HG03558 (cell line): ENCODE measurements around the gene TNS3.
"Not testable (repeated sequence)": the region's sequence is repeated elsewhere in the genome, so short reads cannot be mapped to it uniquely, and the experiment has no call there.

Experiments used
- ATAC-seq: cut with Tn5 transposase; IDR thresholded peaks from one replicate; pipeline ENCODE4 v1.9.1; 2021; ENCODE audit warnings: moderate number of reproducible peaks; ENCODE audit not compliant: unreplicated experiment; ENCODE audit errors: extremely low read depth

TNS3 gene

DNA sequence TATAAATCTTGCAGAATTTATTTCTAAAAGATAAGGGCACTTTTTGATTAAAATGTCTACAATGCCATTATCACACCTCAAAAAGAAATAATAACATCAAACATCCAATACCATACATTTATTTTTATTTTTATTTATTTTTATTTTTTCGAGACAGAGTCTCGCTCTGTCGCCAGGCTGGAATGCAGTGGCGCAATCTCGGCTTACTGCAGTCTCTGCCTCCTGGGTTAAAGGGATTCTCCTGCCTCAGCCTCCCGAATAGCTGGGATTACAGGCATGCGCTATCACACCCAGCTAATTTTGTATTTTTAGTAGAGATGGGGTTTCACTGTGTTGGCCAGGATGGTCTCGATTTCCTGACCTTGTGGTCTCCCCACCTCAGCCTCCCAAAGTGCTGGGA, 140.9 kb downstream of the TNS3 start:
- ATAC-seq: not testable (repeated sequence)

DNA sequence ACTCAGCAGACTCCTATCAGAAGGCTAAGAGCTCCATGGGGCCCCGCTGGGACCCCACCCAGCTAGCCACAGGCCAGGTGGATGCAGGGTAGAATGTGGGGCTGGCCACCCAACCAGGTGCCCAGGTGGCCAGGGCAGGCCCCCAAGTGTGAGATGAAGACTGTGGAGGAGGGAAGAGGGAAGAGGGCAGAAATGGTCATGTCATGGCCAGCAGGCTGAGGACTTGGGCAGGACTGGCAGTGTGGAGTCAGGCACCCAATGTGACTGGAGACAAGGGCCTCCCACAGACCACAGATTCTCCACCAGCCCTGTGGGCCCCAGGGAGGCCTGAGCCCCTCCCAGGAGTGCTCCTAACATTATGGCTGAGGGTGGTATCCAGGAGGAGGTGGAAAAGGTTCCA, 141.6 kb downstream of the TNS3 start:
- ATAC-seq: no peak

DNA sequence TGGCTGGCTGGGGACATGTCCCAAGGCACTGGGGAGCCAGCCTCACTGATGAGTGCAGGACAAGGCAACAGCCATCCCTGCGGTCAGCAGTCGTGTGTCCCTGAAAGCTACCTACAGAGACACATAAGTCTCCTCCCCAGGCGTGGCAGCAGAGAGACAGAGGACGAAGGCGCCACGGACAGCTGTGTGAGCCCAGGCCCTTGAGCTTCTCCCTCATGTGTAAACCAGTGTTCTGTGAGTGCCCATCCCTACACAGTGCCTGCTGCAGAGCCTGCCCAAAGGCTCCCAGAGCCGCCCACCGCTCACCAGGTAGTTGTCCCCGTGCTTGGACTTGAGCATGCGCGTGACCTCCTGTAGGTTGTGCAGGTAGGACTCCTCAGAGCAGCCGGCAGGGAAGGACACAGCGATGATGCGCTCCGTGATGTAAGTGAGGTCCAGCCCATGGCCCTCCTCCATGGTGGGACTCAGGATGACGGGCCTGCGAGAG, 142.7 kb downstream of the TNS3 start:
- no peak for ATAC-seq

DNA sequence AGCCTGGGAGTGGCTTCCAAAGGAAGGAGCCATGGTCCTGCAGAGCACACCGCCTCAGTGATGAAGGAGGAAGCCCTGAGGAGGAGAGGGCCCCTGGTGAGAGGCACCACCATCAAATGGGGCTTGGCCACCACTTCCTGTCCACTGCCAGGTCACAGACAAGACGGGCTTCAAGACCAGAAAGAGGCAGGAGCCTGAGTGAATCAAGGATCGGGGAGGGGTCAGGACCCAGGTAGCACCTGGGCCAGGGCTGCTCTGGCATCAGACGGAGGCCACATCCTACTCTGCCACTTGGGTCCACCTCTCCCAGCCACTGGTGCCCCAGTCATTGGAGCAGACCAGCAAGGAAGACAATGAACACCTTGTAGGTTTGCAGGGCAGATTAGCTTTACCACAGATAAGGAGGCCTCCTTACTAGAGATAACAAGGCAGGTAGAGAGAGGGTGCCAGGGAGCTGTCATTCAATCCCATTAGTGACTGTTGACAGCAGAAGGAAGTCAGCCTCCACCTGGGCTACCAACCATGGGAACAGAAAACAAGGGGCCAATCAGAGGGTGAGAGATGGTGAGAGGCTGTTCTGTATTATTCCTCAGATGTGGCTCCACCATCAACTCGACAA, 143.4 kb downstream of the TNS3 start:
- ATAC-seq: no peak

DNA sequence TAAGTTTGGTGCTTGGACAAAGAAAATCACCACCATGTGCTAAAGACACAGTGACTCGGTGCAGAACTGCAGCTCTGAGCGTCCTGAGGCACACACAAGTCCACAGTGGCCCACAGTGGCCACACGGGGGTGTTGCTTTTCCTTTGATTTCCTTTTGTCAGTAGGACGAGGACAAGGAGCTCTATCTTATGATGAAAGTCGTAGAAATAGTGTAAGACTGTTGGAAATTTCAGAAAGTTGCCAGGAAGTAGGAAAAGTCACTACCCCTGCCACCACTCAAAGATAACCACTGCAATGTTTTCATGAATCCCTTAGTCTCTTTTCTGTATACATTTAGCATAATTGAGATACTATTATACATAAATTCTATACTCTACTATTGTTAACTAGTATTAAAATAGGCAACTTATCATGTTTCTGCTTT, 146.0 kb downstream of the TNS3 start:
- ATAC-seq: no peak

DNA sequence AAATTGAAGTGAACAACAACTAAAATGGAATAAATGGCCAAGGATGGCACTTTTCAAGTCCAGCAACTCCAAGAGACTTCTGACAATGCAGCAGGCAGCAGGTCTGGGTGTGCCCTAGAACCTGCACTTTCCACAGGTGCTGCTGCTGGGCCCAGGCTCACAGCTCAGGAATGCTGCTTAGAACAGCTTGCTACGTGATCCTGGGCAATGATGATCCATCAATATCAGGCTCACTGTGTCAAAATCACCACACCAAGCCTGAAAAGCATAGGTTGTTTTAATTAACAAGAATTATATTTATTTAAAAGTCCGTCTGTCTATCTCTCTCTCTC, 148.4 kb downstream of the TNS3 start:
- no peak for ATAC-seq

DNA sequence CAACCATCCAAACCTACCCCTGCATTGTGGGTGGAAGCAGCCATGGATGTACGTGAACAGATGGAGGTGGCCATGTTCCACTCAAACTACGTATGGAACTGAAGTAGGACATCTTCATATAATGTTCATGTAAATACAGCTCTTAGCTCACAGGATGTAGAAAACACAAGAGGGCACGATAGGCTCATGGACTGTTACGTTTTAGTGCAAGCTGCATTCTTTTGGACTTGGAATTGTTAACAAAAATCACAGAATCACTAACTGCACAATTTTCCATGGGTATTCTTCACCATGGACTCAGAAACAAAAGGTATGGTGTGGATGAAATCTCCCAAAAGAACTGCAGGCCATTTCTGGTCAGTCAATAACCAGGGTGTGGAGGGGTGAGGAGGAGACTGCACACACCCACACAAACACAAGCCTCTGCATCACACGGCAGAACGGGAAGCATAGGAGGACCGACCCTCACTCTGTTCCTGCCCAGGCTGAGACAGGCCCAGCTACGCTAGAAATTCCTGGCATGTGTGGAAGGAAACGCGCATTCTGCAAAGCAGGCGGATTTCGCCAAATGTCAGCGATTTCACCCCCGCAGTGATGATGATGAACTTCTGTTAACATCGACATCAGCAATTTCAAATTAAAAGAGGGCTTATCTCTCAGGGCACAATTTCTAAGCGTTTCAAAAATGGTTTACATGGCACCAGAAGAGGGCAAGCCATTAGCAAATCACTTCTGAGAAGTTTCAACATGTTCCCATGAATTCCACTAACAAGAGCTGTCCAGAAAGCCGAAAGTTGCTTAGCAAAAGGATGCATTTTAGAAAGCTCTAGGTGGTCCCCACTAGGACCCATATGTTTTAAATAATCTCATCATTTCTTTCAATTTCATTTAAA, 149.0 kb downstream of the TNS3 start:
- ATAC-seq: no peak

DNA sequence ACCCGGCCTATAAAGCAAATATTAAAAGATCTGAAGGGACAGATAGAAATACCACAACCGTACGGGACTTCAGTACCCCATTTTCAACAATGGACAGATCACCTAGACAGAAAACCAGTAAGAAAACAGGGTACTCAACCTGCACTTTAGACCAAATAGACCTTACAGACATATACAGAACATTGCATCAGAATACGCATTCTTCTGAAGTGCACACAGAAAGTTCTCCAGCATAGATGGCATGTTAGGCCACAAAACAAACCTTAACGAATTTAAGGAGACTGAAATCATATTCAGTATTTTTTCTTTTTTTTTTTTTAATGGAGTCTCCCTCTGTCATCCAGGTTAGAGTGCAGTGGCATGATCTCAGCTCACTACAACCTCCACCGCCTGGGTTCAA, 151.5 kb downstream of the TNS3 start:
- ATAC-seq: no peak

DNA sequence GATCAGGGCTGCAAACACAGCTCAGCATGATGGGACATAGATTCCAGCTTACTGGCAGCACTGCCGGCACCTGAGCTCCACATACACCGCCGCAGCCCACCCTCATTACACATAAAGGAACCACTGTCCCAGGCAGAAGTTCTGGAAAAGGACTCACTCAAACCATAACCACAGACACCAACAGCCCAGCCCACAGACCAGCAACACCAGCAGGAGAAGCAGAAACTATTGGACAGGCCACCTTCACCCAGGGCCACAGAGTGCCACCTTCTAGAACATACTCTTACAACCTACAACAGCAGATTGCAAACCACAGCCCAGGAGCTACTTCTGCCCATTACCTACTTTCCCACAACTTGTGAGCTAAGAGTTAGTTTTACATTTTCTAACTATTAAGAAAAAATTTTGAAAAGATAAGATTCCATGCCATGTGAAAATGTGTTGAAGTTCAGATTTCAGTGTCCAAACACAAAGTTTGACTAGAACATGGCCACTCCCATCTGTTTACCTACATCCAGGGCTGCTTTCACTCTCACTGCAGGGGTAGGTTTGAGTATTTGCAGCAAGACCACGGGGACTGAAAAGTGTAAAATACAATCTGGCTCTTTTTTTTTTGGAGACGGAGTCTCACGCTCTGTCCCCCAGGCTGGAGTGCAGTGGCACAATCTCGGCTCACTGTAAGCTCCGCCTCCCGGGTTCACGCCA, 153.0 kb downstream of the TNS3 start:
- ATAC-seq: no peak

DNA sequence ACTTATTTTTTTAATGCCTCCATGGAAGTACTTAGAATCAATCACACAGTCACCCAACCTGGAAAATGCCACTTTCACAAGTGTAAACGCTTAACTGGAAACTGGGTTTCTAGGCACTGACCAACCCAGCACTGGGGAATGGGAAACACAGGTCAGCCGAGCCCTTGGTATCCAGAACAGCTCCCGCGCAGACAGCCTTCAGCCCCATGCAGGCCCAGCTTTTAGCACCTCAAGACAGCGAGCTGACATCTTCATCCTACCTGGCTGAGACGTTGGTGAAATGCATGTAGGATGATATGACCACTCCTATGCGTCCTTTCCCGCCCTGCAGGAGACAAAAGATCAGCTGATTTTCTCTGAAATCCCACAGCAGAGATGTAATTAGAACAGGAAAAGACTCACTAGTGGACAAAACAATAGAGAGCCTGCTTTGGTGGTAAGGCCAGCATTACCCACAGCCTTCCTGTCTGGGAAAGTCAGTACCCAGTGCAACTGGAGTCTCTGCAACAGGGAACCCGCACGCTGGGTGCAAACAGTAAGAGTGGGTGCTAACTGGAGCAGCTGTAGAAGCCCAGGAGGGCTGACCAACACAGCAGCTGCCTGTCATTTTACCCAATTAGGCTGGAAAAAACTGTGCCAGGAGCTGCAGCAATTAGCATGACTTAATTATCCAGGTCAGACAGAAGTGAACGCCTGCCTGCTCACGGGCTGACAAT, 153.7 kb downstream of the TNS3 start:
- ATAC-seq: no peak

DNA sequence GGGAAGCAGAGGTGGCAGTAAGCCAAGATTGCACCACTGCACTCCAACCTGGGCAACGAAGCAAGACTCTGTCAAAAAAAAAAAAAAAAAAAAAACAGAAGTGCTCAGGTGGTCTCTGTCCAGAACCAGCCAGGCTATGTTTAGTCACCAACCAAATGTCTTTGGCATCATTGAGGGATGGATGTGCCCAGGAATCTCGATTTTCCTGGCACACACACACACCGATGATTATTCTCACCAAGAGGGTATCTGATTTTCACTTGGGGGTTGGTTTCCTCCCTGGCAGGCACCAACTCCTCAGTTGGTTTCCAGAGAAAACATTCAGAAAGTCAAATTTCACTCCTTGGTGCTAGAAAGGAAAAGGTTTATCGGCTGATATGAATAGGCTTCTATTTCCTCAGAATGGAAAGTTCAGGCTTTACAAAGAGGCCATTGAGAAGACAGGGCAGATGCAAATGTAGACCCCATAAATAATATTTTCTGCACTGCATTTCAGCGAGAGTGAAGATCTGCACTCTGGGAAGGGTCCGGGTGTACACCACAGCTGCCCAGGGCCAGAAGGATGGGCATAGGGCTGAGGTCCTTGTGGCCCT, 154.8 kb downstream of the TNS3 start:
- no peak for ATAC-seq

DNA sequence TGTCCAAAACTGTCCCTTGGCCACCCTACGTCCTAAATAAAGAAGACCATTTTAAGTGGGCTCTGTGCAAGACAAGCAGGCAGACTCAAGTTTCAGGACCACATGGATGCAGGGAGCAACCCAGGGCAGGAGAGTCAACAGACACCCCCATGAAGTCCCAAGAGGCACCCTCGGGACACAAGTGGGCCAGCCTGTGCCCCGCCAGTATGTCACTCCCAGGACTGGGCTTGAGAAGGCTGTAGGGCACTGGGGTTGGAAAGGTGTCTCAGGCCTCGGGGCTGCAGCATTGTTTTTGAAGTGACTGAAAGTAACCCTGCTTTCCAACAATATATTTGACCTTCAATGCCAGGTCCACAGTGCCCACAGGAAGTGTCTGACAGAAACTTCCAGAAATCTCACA, 157.4 kb downstream of the TNS3 start:
- no peak for ATAC-seq

DNA sequence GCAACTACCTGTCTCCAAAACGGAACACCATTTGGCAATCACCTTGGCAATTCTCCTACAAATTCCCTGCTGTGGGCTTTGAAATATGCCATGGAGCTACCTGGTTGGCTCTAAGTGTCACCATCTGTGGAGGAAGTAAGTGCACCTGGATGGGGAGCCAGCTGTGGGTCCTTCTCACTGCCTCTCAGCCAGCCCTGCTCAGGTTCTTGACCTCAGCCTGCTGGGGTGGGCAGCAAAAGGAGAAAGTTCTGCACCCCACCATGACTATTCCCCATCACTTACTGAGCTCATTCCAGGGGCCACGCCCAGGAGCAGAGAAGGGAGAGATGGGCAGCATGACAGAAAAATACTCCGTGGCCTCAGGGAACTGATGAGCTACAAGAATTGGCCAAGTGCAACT, 158.7 kb downstream of the TNS3 start:
- ATAC-seq: no peak

DNA sequence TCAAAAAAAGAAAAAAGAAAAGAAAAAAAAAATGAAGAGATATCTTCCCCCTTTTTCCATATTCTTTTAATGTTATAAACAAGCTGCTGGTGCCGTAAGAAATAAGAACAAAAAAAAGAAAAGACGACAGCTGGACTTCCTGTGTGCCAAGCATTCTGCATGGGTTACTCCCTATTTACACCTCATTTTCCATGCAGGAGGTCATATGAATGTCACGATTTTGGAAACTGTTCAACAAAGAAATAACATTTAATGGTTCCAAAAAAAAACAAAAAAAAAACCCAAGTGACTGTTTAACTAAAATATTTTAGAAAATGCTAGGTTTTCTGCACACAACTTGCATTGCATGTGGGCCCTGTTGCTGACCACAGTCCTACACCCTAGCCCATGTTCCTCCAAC, 159.3 kb downstream of the TNS3 start:
- ATAC-seq: no peak

DNA sequence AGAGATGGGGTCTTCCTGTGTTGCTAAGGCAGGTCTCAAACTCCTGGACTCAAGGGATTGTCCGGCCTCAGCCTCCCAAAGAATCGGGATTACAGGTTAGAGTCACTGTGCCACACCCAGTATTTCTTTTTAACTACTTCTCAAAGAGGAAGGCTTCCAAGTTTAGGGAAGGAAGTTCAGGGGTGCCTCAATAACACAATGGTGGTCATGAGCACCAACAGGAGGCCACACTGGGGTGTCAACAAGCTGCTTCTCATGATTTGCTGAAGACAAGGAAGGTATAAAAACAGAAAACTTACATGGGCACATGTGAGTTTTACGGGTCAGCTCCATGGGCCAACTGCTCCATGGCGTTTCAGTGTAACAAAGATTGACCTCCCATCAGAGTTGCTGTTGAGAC, 160.5 kb downstream of the TNS3 start:
- no peak for ATAC-seq

DNA sequence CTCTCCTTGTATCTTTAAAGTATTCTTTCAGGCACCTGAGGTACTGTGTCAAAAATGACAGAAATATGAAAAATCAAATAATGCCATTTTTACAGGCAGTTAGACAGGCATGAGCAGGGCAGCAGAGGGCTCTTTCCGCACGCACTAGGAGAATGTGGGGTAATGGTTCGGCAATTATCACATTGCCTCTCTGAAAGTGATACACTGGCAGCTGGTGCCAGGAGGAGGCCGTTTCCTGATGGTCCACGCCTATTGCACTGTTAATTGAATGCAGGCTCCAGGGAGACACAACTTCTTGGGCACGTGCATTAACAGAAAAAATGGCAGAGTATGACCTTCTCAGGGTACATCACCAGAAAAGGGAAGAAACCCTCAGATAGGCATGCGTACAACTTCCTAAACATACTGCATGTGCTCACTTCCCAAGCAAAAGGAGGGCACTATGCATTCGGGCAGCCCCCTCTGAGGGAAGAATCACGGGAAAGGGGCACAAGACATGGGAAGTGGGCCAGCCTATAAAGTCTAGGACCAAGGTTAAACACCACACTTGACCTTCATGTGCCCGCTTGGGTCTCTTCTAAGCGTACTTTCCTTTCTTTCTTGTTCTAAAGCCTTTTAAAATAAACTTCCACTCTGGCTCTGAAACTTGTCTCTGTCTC, 161.7 kb downstream of the TNS3 start:
- no peak for ATAC-seq

DNA sequence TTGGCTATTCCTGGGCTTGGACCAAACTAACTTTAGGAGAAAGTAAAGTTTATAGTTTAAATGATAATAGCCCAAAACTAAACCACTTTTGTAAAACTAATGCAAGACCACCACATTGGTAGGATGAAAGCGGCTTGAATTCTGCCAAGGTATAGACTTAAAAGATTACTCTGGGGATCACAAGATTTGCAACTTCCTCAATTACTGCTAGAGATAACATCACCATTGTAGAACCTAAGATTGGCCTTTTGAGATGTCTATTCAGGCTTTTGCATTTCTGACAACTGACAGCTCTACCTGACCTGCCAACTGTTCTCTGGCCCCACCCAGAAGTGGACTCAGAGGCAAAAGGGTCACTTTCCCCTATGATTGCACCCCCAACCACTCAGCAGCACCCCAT, 162.4 kb downstream of the TNS3 start:
- no peak for ATAC-seq

DNA sequence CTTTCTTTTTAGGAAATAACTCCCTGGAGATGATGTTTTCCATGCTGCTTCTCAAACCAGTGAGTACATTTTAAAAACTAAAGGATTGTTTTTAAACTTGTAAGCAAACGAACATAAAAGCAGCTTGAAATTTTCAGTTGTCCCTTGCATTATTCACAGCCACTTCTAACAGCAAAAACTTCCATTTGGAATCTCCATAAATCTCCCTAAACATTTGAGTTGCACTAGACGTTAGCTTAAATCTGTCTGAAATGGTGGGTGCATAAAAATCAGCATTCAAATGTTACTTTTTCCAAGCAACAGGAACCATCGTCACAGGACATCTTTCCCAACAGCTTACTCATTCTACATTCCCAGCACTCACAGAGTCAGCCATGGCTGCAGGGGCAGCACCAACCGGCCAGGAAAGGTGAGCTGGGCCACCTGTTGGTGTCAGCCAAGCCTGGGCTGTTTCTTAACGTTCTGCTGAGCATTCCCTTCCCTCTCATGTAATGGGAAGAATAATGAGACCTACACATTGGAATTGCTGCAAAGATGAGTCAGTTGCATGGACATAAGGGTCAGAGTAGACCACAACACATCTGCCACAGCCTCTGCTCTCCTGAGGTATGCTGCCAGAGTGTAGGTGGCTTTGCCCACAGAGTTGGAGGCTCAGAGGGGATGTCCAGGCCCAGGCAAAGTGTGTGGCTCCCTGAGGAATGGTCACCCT, 163.2 kb downstream of the TNS3 start:
- no peak for ATAC-seq
